HG03354 (cell line): ENCODE data around the gene PTN.

Experiments used
- ATAC-seq: cut with Tn5 transposase; IDR thresholded peaks from one replicate; pipeline ENCODE4 v1.9.1; 2021; ENCODE audit warnings: mild to moderate bottlenecking; ENCODE audit not compliant: unreplicated experiment, poor library complexity, severe bottlenecking

PTN gene

GRCh38 chr7:137328373-137329120 lies 15.0 kb downstream of the PTN start:
- ATAC-seq = no peak

- ATAC-seq = no peak
Observed at GRCh38 chr7:137325927-137326326, 17.6 kb downstream of the PTN start.

DNA sequence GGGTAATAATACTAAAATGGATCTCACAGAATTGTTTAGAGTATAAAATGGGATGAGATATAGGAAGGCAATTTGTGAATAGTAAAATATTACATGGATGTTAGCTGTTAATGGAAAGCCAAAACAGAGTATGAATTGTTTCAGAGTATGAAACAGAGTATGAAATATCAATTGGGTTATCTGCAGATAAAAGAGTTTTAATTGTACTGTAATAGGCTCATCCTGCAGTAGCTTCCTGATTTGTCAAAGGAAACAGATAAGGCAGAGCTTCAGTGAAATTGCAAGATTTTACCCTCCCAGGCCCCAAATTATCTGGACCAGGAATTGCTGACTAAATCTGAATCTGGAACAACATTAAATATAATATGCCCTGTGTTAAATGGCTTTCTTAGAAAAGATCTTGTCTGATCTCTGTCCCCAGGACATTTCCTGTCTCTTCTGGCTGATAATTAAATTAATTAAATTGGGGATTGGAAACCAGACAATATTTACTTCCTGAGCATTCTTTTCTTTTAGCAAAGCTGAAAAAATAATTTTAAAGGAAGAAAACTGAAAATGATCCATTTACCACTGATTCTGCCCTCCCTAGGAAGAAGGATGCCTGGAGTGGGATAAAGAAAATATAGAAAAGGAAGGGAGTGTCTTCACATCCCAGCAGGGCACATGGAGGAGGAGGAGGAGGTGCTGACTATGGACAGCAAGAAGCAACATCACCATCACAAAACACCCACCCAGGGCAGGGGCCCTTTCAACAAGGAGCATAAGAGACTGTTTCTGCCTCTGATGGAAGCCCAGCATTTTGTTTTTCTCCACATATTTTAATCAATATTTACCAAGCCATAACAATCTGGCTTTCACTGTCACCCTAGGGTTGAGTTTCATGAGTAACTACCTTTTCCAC lies 18.5 kb downstream of the PTN start:
- ATAC-seq = no peak

DNA sequence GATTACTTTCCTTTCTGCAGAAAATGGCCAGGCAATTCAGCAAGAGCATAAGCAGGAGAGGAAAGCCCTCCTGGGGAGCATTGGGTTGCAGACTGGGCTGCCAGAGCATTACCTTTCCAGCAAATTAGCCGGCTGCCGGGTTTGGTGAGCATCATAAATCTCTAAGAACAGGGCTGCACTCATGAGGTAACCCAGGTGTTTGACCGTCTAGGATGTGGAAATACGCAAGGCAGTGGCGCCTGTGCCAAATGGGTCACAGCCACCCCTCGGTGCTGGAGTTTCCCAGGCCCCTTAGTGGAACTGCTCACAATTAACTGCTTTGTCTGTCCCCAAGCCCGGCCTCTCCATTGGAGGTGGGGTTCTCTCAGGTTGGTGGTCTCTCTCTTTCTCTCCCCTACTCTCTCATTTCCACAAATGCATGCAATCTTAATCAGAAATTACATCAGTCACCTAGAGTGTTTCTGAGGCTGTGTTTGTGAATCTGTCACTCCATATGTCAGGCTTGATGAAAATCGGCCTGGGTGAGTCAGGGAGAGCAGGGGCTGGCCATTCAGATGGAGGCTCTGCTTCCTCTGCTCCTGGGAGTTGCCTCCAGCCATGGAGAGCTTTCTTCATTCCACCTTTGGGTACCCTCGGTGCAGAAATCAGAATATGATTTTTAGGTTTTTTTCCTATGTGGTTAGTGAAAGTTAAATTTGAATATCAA lies 26.7 kb downstream of the PTN start:
- no peak for ATAC-seq

DNA sequence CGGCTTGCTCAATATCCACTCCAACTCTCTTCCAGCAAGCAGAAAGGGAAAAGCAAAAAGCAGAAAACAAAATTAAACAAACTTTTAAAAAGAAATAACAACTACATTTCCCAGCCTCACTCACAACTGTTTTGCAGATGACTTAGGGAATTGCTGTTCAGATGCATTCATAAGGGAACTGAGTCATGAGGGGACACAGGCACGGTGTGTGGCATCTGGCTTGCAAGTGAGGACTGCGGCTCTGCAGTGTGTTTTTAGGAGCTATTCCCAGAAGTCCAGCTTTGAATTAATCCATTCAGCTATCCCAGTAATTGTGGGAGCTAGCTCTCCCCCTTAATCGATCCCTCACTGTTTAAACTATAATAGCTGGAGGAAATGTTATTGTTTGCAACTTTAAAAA lies 30.3 kb downstream of the PTN start:
- no peak for ATAC-seq

DNA sequence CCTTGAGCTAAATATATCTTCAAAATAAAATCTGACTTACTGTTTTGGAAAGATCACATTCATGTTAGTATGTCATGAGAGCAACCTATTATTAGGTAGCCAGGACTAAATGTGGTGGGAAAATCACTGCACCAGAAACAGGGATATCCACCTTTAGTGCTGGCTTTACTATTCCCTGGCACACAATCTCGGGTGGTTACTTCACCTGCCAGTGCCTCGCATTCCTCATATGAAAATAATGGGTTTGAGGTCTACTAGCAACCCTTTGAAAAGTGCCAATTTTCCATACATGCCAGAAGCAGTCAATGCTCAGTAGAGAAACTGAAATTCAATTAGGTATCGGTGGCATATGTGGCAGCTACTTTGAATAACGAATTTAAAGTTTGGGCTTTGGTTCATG lies 36.8 kb downstream of the PTN start:
- ATAC-seq = no peak

DNA sequence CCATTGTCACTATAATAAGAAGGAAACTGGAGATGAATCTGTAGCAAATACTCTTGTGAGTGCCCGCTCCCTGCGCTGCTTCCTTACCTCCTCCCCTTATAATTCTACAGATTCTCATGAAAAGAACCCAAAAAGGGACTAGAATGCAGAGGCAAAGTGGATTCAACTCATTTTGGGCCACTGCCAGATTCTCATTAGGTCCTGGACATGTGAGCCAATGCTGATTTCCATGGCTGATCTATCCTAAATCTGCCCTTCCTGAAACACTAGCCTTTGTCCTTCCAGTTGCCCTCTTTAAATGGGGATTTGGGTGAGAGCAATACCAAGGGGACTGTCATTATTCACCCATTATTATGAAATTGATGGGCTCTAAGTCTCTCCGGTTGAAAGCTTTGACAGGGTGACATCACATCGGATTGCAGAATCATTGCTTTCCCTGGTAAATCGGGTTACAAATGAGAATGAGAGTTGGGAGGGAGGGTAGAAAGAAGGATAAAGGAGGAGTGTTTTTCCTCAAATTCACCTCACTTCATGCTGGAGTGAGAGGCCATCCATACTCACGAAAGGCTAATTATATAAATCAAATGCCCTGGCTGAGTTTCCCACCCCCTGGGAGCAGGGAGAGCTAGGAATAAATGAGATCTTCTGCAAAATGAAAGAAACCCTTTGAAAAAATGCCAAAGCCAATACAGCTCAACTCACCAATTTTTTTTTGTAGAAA lies 37.5 kb downstream of the PTN start:
- no peak for ATAC-seq

- ATAC-seq = no peak
Observed at GRCh38 chr7:137304624-137305235, 38.8 kb downstream of the PTN start.

DNA sequence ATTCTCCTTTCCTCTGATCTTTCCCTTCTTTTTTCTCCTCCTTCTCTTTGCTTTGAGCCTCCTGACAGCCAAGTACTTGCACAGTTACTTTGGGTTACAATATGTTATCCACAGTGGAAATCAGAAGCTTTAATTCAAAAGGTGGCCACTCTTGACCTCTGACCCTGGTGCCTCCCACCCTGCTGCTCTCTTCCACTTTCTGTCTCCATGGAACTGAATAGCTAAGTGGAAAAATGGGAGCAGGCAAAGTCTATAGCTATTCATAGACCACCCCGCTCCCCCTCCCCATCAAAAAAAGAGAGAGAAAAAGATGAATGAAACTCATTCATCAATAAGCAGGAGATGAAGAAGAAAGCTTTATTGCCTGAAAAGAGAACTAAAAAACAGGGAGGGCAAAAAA lies 39.4 kb downstream of the PTN start:
- ATAC-seq = no peak

DNA sequence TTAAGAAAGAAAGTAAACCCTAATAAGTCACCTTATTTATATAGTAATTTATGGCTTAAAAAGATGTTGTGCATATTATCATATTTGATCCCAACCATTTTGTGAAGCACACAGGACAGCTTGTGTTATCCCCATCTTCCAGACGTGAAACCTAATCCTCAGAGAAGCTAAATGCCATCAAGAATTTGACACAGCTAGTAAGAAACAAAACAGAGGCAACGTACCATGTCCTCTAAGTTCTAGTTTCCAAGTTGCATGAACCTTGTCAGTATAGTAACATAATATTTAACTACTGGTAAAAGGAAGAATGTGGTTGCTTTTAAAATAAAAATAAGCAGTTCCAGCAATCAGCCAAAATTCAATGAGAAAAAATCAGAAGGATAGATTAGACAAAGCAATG lies 41.5 kb downstream of the PTN start:
- ATAC-seq = no peak

- ATAC-seq = no peak
Observed at GRCh38 chr7:137298464-137298794, 45.1 kb downstream of the PTN start.

DNA sequence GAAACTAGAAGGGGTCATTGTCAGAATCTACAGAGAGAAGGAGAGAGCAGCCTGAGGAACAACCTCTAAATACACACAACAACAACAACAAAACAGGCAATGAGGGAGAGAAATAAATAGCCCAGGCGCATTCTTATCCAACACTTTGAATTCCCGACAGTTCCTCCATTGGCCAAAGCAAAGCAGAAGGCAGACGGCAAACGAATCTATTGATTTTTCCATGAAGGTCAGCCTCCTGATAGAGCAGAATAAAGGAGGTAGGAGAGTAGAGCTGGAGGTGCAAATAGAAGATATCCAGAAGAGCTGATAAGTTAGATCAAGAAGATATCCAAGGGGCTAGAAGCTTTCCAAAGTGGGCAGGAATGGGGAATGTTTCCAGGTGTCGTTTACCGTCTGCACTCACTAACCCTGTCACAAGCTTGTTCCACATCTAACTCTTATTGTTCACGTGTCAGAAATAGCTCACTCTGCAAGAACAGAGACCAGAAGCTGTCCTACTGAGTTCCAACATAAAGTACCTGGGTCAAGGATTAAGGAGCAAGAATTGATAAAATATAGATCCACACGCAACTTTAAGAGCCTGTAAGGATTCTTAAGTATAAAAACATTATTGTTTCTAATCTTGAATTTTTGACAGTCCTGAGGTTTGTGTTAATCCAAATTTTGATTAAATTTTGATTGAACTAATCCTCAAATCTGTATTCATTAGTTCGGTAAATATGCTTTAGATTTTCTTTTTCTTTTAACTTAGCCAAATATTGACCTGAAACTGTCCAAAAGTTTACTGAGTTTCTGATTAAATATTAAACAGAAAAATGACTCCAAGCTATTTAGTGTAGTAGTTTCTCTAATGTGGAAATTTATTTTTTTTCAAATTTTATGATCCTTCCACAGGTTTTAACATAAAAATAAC lies 45.7 kb downstream of the PTN start:
- ATAC-seq = no peak

GRCh38 chr7:137296576-137296975 lies 47.0 kb downstream of the PTN start:
- no peak for ATAC-seq

GRCh38 chr7:137295739-137296324 lies 47.7 kb downstream of the PTN start:
- ATAC-seq = no peak

GRCh38 chr7:137289101-137289500 lies 54.4 kb downstream of the PTN start:
- ATAC-seq = no peak

DNA sequence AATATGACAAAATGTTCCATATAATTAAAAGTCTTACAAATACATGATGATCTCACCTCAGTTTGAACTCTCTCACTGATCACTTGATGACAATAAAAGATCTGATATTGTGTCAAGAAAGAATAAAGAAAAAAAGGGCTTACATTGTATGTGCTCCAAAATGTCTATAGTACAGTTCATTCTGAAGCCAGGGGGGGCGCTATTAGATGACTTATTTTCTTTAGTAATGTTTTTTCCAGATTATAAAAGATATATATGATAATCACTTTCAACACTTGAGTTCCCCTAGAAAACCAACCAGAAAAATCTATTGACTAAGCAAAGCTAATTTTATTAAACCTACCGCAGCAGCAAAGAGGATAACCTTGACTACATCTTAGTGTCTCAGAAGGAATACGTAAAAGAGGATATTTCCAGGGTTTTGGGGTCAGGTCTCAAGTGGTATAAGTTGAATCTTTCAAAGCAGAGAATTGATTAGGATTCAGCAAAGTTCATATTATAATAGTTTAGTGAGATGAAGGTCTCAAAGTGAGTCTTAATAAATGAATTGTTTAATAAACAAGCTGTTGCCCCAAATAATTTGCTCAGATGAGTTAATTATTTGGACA lies 55.8 kb downstream of the PTN start:
- no peak for ATAC-seq

GRCh38 chr7:137283153-137283552 lies 60.4 kb downstream of the PTN start:
- no peak for ATAC-seq

GRCh38 chr7:137282043-137282442 lies 61.5 kb downstream of the PTN start:
- ATAC-seq = no peak
